Testis (tissue), 2 donors: ENCODE measurements around the gene AGXT2.

Source experiments
- POLR2A ChIP-seq: fragments of 450-650 bp; IDR thresholded peaks from one replicate; pipeline ENCODE4 v1.6.1; 2017; ENCODE audit warnings: antibody characterized with exemption, mild to moderate bottlenecking, moderate library complexity
- TF ChIP-seq, protein P1 (sequence below), 3 experiments: fragments of 450-650 bp in 2 of 3; fragments of 200-600 bp in 1 of 3; sonication (generic) in 1 of 3; IDR thresholded peaks; one replicate each; pipeline ENCODE4 v1.5.1; 2016 to 2019; ENCODE audit warnings: antibody characterized with exemption in 3 of 3, mild to moderate bottlenecking in 2 of 3, moderate library complexity in 1 of 3

- TF ChIP-seq, protein P1, sequence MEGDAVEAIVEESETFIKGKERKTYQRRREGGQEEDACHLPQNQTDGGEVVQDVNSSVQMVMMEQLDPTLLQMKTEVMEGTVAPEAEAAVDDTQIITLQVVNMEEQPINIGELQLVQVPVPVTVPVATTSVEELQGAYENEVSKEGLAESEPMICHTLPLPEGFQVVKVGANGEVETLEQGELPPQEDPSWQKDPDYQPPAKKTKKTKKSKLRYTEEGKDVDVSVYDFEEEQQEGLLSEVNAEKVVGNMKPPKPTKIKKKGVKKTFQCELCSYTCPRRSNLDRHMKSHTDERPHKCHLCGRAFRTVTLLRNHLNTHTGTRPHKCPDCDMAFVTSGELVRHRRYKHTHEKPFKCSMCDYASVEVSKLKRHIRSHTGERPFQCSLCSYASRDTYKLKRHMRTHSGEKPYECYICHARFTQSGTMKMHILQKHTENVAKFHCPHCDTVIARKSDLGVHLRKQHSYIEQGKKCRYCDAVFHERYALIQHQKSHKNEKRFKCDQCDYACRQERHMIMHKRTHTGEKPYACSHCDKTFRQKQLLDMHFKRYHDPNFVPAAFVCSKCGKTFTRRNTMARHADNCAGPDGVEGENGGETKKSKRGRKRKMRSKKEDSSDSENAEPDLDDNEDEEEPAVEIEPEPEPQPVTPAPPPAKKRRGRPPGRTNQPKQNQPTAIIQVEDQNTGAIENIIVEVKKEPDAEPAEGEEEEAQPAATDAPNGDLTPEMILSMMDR (IDR thresholded peaks at IDR 0.05): no peak
- TF ChIP-seq POLR2A: no peak
Observed at GRCh38 chr5:35061211-35061770, 13.5 kb upstream of the AGXT2 start.
